ELF-1 (cell line): ENCODE results near the gene TTC9C.
A peak's percentile ranks its signal among the peaks of the same experiment; 100 is the strongest.
"Not testable (repeated sequence)": the region's sequence is repeated elsewhere in the genome, so short reads cannot be mapped to it uniquely, and the experiment has no call there.

Experiments used
- DNase-seq: peaks from one replicate; pipeline ENCODE4 v3.0.0-alpha.2; 2016; ENCODE audit warnings: low read depth, low spot score

TTC9C gene

GRCh38 chr11:62749931-62750330, 21.6 kb downstream of the TTC9C start:
- not testable (repeated sequence) for DNase-seq

- no peak for DNase-seq
Measured at GRCh38 chr11:62752177-62752785, 24.0 kb downstream of the TTC9C start.

GRCh38 chr11:62752994-62753735, 24.9 kb downstream of the TTC9C start:
- no peak for DNase-seq

GRCh38 chr11:62753736-62754603, 25.7 kb downstream of the TTC9C start, which contains the start of gene ZBTB3:
TSS of gene ZBTB3 (minus strand) at chr11:62754160. CDS start at chr11:62753664, 496 bp downstream.
- DNase-seq: peak; percentile 100

GRCh38 chr11:62755086-62755615, 26.9 kb downstream of the TTC9C start:
- no peak for DNase-seq

- no peak for DNase-seq
Measured at GRCh38 chr11:62757846-62758788, 29.8 kb downstream of the TTC9C start.

- peak; percentile 31 for DNase-seq
Measured at GRCh38 chr11:62760867-62761227, 32.6 kb downstream of the TTC9C start.

GRCh38 chr11:62770778-62771143, 42.5 kb downstream of the TTC9C start:
- no peak for DNase-seq

GRCh38 chr11:62771144-62772021, 43.1 kb downstream of the TTC9C start, which contains the start of gene TAF6L:
TSS of gene TAF6L (plus strand) at chr11:62771396. CDS start at chr11:62775784, 4,388 bp downstream.
- peak; percentile 98 for DNase-seq

- DNase-seq: no peak
Measured at GRCh38 chr11:62774407-62774806, 46.1 kb downstream of the TTC9C start.

GRCh38 chr11:62775646-62776045, 47.4 kb downstream of the TTC9C start:
- DNase-seq: no peak

- DNase-seq: no peak
Measured at GRCh38 chr11:62777389-62777788, 49.1 kb downstream of the TTC9C start.

GRCh38 chr11:62778441-62778840, 50.2 kb downstream of the TTC9C start:
- no peak for DNase-seq

- DNase-seq: no peak
Measured at GRCh38 chr11:62782753-62783152, 54.5 kb downstream of the TTC9C start.

- DNase-seq: peak; percentile 98
Measured at GRCh38 chr11:62786318-62787004, 58.2 kb downstream of the TTC9C start.

GRCh38 chr11:62787005-62787759, 58.9 kb downstream of the TTC9C start, which contains the start of gene TMEM179B:
TSS of gene TMEM179B (plus strand) at chr11:62787402. CDS start at chr11:62787432, 30 bp downstream.
- DNase-seq: peak; percentile 99
